ENCODE data around the gene MYZAP.

DNA sequence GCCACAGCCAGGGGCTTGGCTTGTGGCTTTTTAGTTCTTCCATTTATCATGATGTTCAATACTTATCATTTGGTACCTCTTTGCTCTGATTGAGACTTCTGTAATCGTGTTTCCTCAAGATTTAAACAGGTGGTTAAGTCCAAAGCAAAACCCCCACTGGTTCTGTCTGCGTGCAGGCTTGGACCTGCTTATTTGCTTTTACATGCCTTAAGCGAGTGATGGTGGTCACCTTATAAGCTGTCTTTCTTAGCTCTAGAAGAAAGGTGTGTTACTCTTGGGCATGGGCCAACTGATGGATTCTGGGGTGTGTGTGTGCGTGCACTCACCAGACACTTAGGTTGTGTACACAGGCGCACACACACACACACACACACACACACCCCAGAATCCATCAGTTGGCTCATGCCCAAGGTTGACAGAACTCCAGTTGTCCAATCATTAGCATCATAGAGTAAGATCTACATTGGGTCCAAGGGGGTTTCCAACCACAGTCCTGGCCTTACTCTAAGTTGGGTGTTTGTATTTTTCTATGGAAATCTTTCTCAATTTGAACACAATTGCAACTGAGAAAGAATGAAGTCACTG, 1.2 kb downstream of the MYZAP start:
- TF ChIP-seq, protein P1, sequence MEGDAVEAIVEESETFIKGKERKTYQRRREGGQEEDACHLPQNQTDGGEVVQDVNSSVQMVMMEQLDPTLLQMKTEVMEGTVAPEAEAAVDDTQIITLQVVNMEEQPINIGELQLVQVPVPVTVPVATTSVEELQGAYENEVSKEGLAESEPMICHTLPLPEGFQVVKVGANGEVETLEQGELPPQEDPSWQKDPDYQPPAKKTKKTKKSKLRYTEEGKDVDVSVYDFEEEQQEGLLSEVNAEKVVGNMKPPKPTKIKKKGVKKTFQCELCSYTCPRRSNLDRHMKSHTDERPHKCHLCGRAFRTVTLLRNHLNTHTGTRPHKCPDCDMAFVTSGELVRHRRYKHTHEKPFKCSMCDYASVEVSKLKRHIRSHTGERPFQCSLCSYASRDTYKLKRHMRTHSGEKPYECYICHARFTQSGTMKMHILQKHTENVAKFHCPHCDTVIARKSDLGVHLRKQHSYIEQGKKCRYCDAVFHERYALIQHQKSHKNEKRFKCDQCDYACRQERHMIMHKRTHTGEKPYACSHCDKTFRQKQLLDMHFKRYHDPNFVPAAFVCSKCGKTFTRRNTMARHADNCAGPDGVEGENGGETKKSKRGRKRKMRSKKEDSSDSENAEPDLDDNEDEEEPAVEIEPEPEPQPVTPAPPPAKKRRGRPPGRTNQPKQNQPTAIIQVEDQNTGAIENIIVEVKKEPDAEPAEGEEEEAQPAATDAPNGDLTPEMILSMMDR (conservative IDR thresholded peaks at IDR 0.05; ENCODE audit: low read depth, low read length) = no peak
- no peak for TF ChIP-seq EZH2 (IDR thresholded peaks at IDR 0.05; ENCODE audit: borderline replicate concordance, low read depth, low read length, poor library complexity, severe bottlenecking)
